T1000 (cell line): ENCODE data around the gene ROR1.

Experiments
- DNase-seq: peaks from one replicate; lab custom pipeline; 2025; ENCODE audit warnings: mixed read lengths; lab: John Stamatoyannopoulos, UW

ROR1 gene

GRCh38 chr1:63975481-63975880 lies 201.7 kb downstream of the ROR1 start:
- DNase-seq = no peak

DNA sequence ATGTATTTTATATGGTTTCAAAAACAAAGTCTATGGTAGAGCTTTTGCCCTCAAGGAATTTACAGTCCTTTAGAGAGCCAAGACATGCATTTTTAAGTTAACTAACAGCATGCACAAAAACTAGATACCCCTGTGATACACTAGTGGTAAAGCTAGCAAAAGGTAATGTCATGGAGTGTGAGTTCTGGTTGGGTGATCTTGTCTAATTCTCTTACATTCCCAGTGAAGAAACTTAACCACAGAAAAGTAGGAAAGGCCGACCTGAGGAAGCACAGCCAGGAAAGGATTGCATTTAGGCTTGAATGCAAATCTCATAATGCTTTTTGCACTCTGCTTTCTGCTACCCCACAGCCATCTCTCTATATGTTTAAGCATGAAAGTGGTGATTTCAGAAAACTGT lies 202.2 kb downstream of the ROR1 start:
- no peak for DNase-seq

- DNase-seq = no peak
Measured at GRCh38 chr1:63977466-63977865, 203.6 kb downstream of the ROR1 start.

- no peak for DNase-seq
Measured at GRCh38 chr1:63980740-63981407, 207.1 kb downstream of the ROR1 start.

GRCh38 chr1:63981408-63981773 lies 207.6 kb downstream of the ROR1 start:
- DNase-seq = no peak

DNA sequence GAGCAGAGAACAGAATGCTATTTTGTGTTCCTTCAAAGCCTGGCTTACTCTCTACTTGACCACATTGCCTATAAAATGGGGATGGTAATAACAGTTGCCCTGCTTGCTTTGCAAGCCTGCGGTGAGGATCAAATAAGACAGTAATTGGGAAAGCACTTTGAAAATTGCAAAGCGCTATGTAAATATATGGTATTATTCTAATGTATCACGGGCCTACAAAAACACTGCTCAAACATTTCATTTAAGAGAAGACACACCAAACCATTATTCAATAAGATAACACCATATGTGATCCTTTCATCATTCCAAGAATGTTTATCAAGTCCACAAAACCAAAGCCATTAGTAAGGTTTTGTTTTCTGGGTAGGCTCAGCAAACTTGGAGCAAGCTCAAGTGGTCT lies 208.4 kb downstream of the ROR1 start:
- DNase-seq = no peak

DNA sequence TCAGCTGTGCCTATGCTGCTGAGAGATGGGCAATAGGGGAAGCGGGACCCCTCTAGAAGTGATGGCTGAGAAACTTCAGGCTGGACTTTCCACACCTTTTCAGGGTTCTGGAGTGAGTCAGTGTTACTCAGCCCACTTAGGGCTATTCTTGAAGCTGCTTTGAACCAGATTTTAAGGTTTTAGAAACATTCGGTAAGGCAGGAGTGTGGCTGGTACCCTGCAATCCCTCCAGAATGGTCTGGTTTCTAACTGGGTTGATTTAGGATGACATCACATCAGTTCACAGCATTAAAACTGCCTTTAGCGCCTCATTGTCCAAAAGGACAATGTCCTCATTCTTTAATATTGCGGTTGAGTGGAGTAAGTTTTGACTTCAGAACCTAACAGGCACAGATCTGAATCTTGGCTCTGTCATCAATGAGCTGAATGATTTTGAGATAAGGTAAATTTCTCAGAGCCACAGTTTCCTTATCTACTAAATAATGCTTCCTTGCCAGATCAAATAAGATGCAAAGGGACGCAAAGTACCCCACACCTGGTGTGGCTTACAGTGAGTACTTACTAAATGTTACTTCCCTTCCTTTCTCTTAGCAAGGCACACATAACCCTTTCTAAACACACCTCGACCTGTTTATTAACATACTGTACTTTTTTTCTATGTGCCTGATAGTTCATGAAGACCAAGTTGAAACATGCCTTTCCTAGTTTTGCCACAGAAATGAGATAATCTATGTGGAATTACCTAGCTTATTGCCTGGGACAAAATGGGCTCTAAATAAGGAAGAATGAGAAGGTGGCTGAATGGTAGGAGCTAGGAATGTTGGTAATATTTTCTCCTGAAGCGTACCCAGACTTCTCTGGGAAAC lies 209.8 kb downstream of the ROR1 start:
- no peak for DNase-seq

DNA sequence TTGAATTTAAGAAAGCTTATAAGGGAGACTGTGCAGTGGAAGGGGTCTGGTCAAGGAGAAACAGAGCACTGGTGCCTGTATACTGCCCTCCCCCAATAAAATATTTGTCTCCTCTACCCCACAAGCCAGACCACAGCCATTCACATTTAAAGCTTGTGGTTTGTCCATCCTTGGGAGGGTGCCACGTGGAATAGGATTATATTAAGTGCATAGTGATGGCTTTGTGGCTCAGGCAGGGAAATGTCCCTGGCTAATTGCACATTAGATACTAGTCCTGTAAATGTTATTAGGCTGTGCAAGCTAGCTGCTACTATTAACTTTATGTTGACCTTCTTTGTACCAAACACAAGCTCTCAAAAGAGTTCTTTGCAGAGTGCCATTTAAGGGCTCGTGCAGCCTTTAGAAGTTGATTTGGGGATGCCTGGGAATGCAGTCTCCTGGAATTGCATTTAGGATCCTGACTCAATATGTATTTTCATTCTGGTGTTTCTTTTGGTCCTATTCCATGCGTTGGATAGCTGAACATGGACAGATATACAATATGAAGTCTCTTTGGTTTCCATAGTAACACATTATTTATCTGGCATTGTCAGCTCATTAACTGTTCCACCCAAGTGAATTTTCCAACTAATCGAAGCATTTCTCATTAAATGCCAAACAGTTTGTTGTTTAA lies 210.6 kb downstream of the ROR1 start:
- no peak for DNase-seq

GRCh38 chr1:63984930-63985290 lies 211.1 kb downstream of the ROR1 start:
- DNase-seq = no peak

GRCh38 chr1:63987014-63987627 lies 213.3 kb downstream of the ROR1 start:
- DNase-seq = no peak

- no peak for DNase-seq
Measured at GRCh38 chr1:63987628-63988024, 213.8 kb downstream of the ROR1 start.

GRCh38 chr1:63988941-63989340 lies 215.1 kb downstream of the ROR1 start:
- DNase-seq = no peak

GRCh38 chr1:63991685-63992084 lies 217.9 kb downstream of the ROR1 start:
- DNase-seq = no peak

DNA sequence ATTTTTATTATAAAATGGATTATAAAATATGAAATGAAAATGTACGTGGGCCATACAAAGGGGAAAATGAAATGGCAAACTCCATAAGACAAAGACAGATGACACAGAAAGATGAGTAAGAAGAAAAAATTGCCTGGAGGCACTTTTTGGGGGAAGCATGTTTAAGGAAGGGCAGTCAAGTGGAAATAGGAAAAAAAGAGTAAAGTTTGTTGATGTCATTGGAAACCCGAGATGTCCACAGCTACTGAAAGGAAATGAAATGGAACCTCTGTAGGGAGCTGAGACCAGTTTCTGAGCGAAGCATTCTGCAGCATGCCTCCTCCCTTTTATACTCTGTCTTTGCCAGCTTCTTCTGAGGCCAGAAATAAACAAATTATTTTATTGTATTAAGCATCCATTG lies 226.2 kb downstream of the ROR1 start:
- DNase-seq = no peak

- DNase-seq = no peak
Measured at GRCh38 chr1:64001038-64001437, 227.2 kb downstream of the ROR1 start.

GRCh38 chr1:64004451-64005025 lies 230.7 kb downstream of the ROR1 start:
- no peak for DNase-seq

- no peak for DNase-seq
Measured at GRCh38 chr1:64005801-64006200, 232.0 kb downstream of the ROR1 start.

DNA sequence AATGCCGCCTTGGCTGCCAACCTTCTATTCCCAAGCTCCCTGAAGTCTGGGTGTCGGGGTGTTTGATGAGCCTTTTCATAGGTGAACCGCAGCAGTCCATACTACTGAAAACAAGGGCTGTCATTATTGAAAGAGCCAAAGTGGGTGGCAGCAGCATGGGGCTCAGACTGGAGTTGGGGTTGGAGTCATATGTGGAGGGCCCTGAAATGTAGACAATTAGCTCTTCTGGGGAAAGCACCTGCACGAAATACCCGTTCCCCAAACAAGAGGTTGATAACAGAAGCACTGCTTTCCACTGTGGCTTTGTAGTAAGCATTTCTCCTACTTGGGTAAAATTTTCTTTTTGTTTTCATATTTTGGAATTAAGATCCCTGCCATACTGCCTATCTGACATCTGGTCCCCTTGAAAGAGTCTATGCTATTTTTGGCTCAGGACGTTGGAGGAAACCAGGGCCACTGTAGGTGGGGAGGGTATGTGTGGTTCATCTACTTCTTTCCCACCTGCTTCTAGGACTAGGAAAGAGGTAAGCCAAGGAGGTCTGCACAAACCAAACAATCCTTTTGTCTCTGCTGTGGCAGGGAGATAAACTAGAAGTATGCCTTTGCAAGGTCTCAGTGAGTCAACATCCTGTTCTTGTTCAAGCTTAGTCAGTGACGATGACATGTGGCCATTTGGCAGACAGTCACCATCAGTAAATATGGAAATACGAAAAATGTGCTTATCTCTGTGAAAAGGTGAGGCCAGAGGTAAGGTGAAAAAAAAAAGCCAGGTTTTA lies 232.6 kb downstream of the ROR1 start:
- no peak for DNase-seq

GRCh38 chr1:64010316-64010715 lies 236.5 kb downstream of the ROR1 start:
- DNase-seq = no peak

- DNase-seq = no peak
Measured at GRCh38 chr1:64013395-64013794, 239.6 kb downstream of the ROR1 start.

GRCh38 chr1:64019818-64020217 lies 246.0 kb downstream of the ROR1 start:
- DNase-seq = no peak

- no peak for DNase-seq
Measured at GRCh38 chr1:64021066-64021465, 247.2 kb downstream of the ROR1 start.
